Esophagus squamous epithelium (tissue), 4 donors: ENCODE data around the gene CCDC70.

Experiments used
- POLR2A ChIP-seq, 4 donors: fragments of 450-650 bp; IDR thresholded peaks; one replicate each; pipeline ENCODE4 v1.6.1; 2017; ENCODE audit warnings: antibody characterized with exemption in 4 of 4, mild to moderate bottlenecking in 4 of 4, moderate library complexity in 3 of 4
- TF ChIP-seq, protein P1 (sequence below), 6 experiments: fragments of 450-650 bp in 4 of 6; fragments of 200-600 bp in 2 of 6; sonication (generic) in 2 of 6; IDR thresholded peaks; one replicate each; pipeline ENCODE4 v1.5.1; 2016 to 2019; ENCODE audit warnings: antibody characterized with exemption in 6 of 6, mild to moderate bottlenecking in 4 of 6, moderate library complexity in 4 of 6

DNA sequence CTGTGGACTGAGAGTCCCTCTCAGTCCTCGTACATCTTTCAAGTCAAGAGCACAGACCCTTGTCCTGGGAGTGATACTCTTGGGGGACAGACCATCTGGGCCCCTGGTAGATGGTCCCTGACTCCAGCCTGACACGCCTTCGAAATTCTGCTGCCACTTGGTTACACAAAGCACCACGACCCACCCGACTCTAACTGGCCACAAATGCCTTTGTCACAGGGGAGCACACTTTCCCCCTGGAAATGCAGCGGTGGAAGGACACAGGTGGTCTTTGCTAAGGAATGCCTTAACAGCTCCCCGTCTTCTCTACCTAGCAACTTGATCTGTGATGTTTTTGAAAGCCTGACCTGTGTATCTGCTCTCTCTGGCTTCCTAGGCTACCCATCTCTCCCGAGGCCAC, 44.1 kb upstream of the CCDC70 start:
- TF ChIP-seq, protein P1, sequence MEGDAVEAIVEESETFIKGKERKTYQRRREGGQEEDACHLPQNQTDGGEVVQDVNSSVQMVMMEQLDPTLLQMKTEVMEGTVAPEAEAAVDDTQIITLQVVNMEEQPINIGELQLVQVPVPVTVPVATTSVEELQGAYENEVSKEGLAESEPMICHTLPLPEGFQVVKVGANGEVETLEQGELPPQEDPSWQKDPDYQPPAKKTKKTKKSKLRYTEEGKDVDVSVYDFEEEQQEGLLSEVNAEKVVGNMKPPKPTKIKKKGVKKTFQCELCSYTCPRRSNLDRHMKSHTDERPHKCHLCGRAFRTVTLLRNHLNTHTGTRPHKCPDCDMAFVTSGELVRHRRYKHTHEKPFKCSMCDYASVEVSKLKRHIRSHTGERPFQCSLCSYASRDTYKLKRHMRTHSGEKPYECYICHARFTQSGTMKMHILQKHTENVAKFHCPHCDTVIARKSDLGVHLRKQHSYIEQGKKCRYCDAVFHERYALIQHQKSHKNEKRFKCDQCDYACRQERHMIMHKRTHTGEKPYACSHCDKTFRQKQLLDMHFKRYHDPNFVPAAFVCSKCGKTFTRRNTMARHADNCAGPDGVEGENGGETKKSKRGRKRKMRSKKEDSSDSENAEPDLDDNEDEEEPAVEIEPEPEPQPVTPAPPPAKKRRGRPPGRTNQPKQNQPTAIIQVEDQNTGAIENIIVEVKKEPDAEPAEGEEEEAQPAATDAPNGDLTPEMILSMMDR (IDR thresholded peaks at IDR 0.05) = no peak
- TF ChIP-seq POLR2A (IDR thresholded peaks at IDR 0.05) = no peak
